HL-60 (cell line): ENCODE data around the gene MRPS10.

Experiments
- GABPA ChIP-seq: IDR thresholded peaks from 2 replicates; pipeline ENCODE4 v1.6.1; 2012; ENCODE audit warnings: low read depth
- POLR2AphosphoS5 ChIP-seq: IDR thresholded peaks from 2 replicates; pipeline ENCODE4 v1.6.1; 2012; ENCODE audit warnings: low read depth
- TF ChIP-seq, protein P1 (sequence below): IDR thresholded peaks from one replicate; pipeline ENCODE4 v1.5.1; 2011; ENCODE audit warnings: low read length, control low read depth, inconsistent platforms; ENCODE audit not compliant: insufficient read depth

DNA sequence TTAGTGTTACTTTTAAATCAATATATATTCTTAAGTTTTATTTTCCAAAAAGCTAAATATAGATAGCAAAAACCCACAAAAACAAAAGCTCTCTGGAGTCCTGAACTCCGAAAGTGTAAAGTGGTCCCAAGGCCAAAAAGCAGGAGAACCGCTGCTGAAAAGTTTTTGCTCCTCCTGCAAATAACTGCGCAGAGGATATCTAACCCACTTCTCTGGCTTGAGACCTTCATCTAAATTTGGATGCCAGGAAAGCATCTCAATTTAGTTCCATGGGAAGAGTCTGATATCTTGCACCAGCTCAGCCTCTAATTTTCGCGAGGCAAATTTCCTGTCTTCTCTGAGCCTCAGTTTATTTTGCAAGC lies 523 bp downstream of the MRPS10 start:
- TF ChIP-seq, protein P1, sequence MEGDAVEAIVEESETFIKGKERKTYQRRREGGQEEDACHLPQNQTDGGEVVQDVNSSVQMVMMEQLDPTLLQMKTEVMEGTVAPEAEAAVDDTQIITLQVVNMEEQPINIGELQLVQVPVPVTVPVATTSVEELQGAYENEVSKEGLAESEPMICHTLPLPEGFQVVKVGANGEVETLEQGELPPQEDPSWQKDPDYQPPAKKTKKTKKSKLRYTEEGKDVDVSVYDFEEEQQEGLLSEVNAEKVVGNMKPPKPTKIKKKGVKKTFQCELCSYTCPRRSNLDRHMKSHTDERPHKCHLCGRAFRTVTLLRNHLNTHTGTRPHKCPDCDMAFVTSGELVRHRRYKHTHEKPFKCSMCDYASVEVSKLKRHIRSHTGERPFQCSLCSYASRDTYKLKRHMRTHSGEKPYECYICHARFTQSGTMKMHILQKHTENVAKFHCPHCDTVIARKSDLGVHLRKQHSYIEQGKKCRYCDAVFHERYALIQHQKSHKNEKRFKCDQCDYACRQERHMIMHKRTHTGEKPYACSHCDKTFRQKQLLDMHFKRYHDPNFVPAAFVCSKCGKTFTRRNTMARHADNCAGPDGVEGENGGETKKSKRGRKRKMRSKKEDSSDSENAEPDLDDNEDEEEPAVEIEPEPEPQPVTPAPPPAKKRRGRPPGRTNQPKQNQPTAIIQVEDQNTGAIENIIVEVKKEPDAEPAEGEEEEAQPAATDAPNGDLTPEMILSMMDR, result no peak
- TF ChIP-seq GABPA (no peak), POLR2AphosphoS5 (no peak)
